Stomach (tissue), 4 donors: ENCODE measurements around the gene USP1.

ENCODE experiments used
- CTCF ChIP-seq, 7 experiments: fragments of 450-650 bp in 4 of 7; fragments of 200-600 bp in 3 of 7; sonication (generic) in 3 of 7; IDR thresholded peaks; one replicate each; pipeline ENCODE4 v1.5.1; 2016 to 2019; ENCODE audit warnings: antibody characterized with exemption in 7 of 7, control low read depth in 2 of 7, mild to moderate bottlenecking in 1 of 7
- EP300 ChIP-seq: sonication (generic); formaldehyde crosslinking; IDR thresholded peaks from one replicate; pipeline ENCODE4 v1.6.1; 2017; ENCODE audit warnings: antibody characterized with exemption
- POLR2A ChIP-seq, 4 donors: fragments of 450-650 bp; IDR thresholded peaks; one replicate each; pipeline ENCODE4 v1.6.1; 2016; ENCODE audit warnings: antibody characterized with exemption in 4 of 4, control low read depth in 2 of 4, mild to moderate bottlenecking in 1 of 4, moderate library complexity in 1 of 4
- POLR2AphosphoS5 ChIP-seq, 3 donors: sonication (generic); formaldehyde crosslinking; IDR thresholded peaks; one replicate each; pipeline ENCODE4 v1.6.1; 2016; ENCODE audit warnings: antibody characterized with exemption in 3 of 3

GRCh38 chr1:62462370-62462769 is 25.5 kb downstream of the USP1 start:
- TF ChIP-seq EP300 (no peak), CTCF (IDR thresholded peaks at IDR 0.05) (no peak), POLR2A (IDR thresholded peaks at IDR 0.05) (no peak), POLR2AphosphoS5 (IDR thresholded peaks at IDR 0.05) (no peak)
